GM21723 (cell line): ENCODE data around the gene MSN.

Experiments used
- ATAC-seq: cut with Tn5 transposase; IDR thresholded peaks from one replicate; pipeline ENCODE4 v1.9.1; 2021; ENCODE audit warnings: mild to moderate bottlenecking, moderate library complexity; ENCODE audit not compliant: unreplicated experiment

The MSN gene

DNA sequence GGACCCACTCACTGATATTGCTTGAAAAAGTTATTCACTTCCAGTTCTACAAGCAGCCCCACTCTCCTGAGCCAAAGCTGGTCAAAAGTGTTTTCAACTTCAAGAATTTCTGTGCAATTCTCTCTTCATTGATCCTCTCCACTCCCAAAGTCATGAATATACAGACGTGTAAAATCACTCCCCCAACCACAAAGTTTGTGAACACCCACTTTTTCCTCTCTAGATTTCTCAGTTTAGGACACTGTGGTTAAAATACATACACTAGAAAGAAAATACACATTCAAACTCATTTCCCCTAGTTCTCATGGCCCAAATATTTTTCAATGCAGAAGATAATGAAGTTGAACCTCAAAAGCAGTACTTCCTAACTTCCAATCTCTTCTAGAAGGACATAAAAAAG, 116.3 kb downstream of the MSN start:
- no peak for ATAC-seq
